C4-2B (cell line): ENCODE measurements around the gene RPH3AL.

Experiments
- CTCF ChIP-seq: fragments of 450-650 bp; conservative IDR thresholded peaks from 2 replicates; pipeline ENCODE4 v1.5.1; 2017; ENCODE audit warnings: mild to moderate bottlenecking
- ZFX ChIP-seq: fragments of 450-650 bp; IDR thresholded peaks from 2 replicates; pipeline ENCODE4 v1.6.1; 2017

- TF ChIP-seq CTCF (no peak), ZFX (no peak)
These were observed 100.2 kb downstream of the RPH3AL start for GRCh38 chr17:252456-252855.
